ENCODE data around the gene ZNF397.

Gene ZNF397

GRCh38 chr18:35240664-35241447, at the start of gene ZNF397:
Gene ZNF397 (plus strand): TSS chr18:35241034. CDS start chr18:35242471, 1,437 bp downstream.
- H3K4me3 ChIP-seq (ENCODE audit: low read depth, low read length): peak within 1 kb of the TSS; percentile 65
- DNase-seq (ENCODE audit: low read depth): peak; percentile 91
- in situ Hi-C loops (cut with HindIII; ENCODE audit: low sequenced_read_pairs): no loop called here
- TF ChIP-seq CTCF (IDR thresholded peaks at IDR 0.05; ENCODE audit: low read depth, low read length, missing control alignments): no peak

- no peak overlapping the region for H3K4me3 ChIP-seq (ENCODE audit: low read depth, low read length)
- TF ChIP-seq CTCF (IDR thresholded peaks at IDR 0.05; ENCODE audit: low read depth, low read length, missing control alignments): no peak
- in situ Hi-C loops (cut with HindIII; ENCODE audit: low sequenced_read_pairs): no loop called here
- DNase-seq (ENCODE audit: low read depth): no peak
Observed at GRCh38 chr18:35191698-35192025, 49.2 kb upstream of the ZNF397 start.

DNA sequence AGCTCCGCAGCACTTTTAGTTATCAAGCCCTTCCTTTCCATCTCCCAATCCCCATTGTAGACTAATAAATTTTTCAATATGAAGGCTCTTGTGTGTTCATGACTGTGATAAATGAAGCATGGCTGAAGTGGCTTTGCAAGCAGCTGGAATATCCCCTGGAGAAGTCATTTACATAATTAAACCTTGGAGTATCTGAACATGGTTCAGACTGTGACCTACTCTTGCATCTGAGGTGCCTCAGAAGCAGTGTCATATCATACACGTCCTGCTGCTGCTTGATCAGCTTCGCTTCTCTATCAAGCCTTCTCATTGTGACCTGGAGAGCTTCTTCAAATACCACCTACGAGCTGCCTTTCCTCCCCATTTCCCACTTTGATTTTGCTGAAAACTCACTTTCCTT, 48.4 kb upstream of the ZNF397 start:
- in situ Hi-C loops (cut with HindIII; ENCODE audit: low sequenced_read_pairs): no loop called here
- DNase-seq (ENCODE audit: low read depth): no peak
- TF ChIP-seq CTCF (IDR thresholded peaks at IDR 0.05; ENCODE audit: low read depth, low read length, missing control alignments): no peak
- no peak overlapping the region for H3K4me3 ChIP-seq (ENCODE audit: low read depth, low read length)

DNA sequence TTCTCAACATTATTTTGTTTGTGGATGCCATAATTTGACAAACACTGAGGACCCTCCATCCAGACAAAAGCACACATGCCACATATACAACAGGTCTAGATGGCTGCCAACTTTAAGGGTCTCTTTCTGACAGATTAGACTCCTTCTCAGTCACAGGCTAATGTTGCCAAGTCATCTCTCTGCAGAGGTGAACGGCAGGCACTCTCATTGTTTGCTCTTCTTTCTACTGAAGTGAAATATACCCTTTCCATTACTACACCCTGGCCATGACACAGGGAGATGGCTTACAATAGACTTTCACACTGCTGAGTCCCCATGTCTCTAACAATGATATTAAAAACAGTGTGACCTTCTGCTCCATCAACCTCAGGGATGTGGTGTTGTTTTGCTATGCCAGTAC, 47.5 kb upstream of the ZNF397 start:
- DNase-seq (ENCODE audit: low read depth): no peak
- TF ChIP-seq CTCF (IDR thresholded peaks at IDR 0.05; ENCODE audit: low read depth, low read length, missing control alignments): no peak
- H3K4me3 ChIP-seq (ENCODE audit: low read depth, low read length): no peak overlapping the region
- in situ Hi-C loops (cut with HindIII; ENCODE audit: low sequenced_read_pairs): no loop called here

GRCh38 chr18:35197296-35197695, 43.5 kb upstream of the ZNF397 start:
- H3K4me3 ChIP-seq (ENCODE audit: low read depth, low read length): no peak overlapping the region
- in situ Hi-C loops (cut with HindIII; ENCODE audit: low sequenced_read_pairs): no loop called here
- TF ChIP-seq CTCF (IDR thresholded peaks at IDR 0.05; ENCODE audit: low read depth, low read length, missing control alignments): no peak
- no peak for DNase-seq (ENCODE audit: low read depth)

DNA sequence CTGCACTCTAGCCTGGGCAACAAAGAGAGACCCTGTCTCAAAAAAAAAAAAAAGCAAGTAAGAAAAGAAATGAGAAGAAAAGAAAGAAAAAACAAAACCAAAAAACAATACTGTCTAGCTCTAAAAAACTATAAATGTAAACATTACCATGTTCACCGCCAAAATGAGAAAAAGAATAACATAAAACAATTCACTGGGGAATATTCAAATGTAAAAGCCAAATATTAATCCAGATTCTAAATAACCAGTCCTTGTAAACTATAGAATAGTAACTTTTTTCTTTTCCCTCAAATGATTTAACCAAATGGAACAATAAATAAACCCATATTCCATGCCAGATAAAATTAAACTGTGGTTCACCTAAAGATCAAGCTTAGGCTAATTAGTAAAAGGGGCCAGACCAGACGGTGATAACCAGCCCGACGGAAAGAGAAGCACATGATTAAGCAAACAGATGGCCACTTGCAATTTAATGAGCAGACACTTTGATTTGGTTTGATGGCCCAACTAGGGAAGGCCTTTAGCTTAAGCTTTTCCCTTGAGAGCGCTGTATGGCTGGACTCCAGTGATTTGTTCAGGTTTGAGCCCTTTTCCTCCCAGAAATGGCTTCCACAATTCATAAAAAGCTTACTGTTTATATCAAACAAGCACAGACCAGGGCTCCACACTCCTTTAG, 39.4 kb upstream of the ZNF397 start:
- no peak overlapping the region for H3K4me3 ChIP-seq (ENCODE audit: low read depth, low read length)
- TF ChIP-seq CTCF (IDR thresholded peaks at IDR 0.05; ENCODE audit: low read depth, low read length, missing control alignments): no peak
- no peak for DNase-seq (ENCODE audit: low read depth)
- in situ Hi-C loops (cut with HindIII; ENCODE audit: low sequenced_read_pairs): no loop called here
